Measurements from ENCODE around the gene GALNTL6.
"Not testable (repeated sequence)": the region's sequence is repeated elsewhere in the genome, so short reads cannot be mapped to it uniquely, and the experiment has no call there.

The GALNTL6 gene

GRCh38 chr4:172776203-172776861 is 963.1 kb downstream of the GALNTL6 start:
- no peak for DNase-seq

GRCh38 chr4:172777729-172778431 is 964.7 kb downstream of the GALNTL6 start:
- no peak for DNase-seq

- DNase-seq: no peak
Measured at GRCh38 chr4:172778583-172778982, 965.4 kb downstream of the GALNTL6 start.

- DNase-seq: no peak
Measured at GRCh38 chr4:172780566-172781081, 967.4 kb downstream of the GALNTL6 start.

GRCh38 chr4:172785613-172786012 is 972.4 kb downstream of the GALNTL6 start:
- DNase-seq: no peak

GRCh38 chr4:172786039-172786792 is 973.0 kb downstream of the GALNTL6 start:
- DNase-seq: no peak

- DNase-seq: no peak
Measured at GRCh38 chr4:172787111-172787510, 973.9 kb downstream of the GALNTL6 start.

GRCh38 chr4:172791841-172792240 is 978.6 kb downstream of the GALNTL6 start:
- no peak for DNase-seq

- no peak for DNase-seq
Measured at GRCh38 chr4:172793565-172794306, 980.5 kb downstream of the GALNTL6 start.

- DNase-seq: no peak
Measured at GRCh38 chr4:172794307-172794703, 981.1 kb downstream of the GALNTL6 start.

- DNase-seq: not testable (repeated sequence)
Measured at GRCh38 chr4:172797281-172797680, 984.1 kb downstream of the GALNTL6 start.

GRCh38 chr4:172802032-172802431 is 988.8 kb downstream of the GALNTL6 start:
- no peak for DNase-seq

- no peak for DNase-seq
Measured at GRCh38 chr4:172806841-172807240, 993.6 kb downstream of the GALNTL6 start.

GRCh38 chr4:172808196-172808595 is 995.0 kb downstream of the GALNTL6 start:
- DNase-seq: no peak

GRCh38 chr4:172809319-172809718 is 996.1 kb downstream of the GALNTL6 start:
- no peak for DNase-seq

- no peak for DNase-seq
Measured at GRCh38 chr4:172813359-172813923, 1000.2 kb downstream of the GALNTL6 start.

GRCh38 chr4:172815499-172816164 is 1002.4 kb downstream of the GALNTL6 start:
- no peak for DNase-seq

- DNase-seq: no peak
Measured at GRCh38 chr4:172818901-172819300, 1005.7 kb downstream of the GALNTL6 start.

- DNase-seq: no peak
Measured at GRCh38 chr4:172819353-172819752, 1006.1 kb downstream of the GALNTL6 start.

GRCh38 chr4:172822331-172822730 is 1009.1 kb downstream of the GALNTL6 start:
- no peak for DNase-seq

- DNase-seq: no peak
Measured at GRCh38 chr4:172826346-172826745, 1013.1 kb downstream of the GALNTL6 start.

- peak; percentile 44 for DNase-seq
Measured at GRCh38 chr4:172826861-172827260, 1013.7 kb downstream of the GALNTL6 start.
